ENCODE data around the gene LIF. TPM values are rescaled to one million over a fixed set of nuclear protein-coding genes. Genes with fewer than 3 reads are reported as not detected.

Gene LIF
- total and polyA plus RNA-seq, 4 donors, result 0.08 to 0.10 (median 0.09) TPM; not detected in 1

DNA sequence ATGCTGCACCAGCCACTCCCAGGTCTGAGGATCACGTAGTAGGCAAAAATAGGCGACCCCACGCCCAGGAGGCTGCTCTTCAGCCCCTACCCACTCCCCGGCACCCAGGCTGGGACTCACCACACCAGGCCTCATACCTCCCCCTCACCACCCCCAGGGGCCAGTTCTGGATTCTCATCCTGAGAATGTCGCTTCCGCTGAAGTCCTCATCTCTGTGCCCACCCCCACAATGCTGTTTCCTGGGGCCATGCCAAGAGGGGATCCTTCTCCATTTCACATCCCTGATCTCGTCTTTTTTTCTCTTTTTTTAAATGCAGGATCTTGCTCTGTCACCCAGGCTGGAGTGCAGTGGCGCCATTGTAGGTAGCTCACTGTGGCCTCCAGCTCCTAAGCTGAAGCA, 21.8 kb upstream of the LIF start:
- Histone ChIP-seq H3K9me3 (ENCODE audit: control insufficient read depth in 4 of 4, low read length in 3 of 4) (no peaks in the 10 kb centered on the region), H3K9ac (ENCODE audit: low read depth in 1 of 2, low read length in 2 of 2) (no peak overlapping the region), H3K36me3 (ENCODE audit: control insufficient read depth in 4 of 4, insufficient read depth in 3 of 4, low read depth in 1 of 4, low read length in 3 of 4) (no peaks in the 10 kb centered on the region), H3K27ac (ENCODE audit: low read depth in 1 of 2, low read length in 2 of 2) (no peak overlapping the region), H3K4me1 (ENCODE audit: control insufficient read depth in 4 of 4, insufficient read depth in 4 of 4, low read length in 3 of 4) (no peaks in the 10 kb centered on the region), H3K4me3 (ENCODE audit: low read depth in 1 of 3, low read length in 3 of 3) (no peak overlapping the region), H3K27me3 (ENCODE audit: control insufficient read depth in 4 of 4, insufficient read depth in 4 of 4, low read length in 3 of 4) (no peaks in the 10 kb centered on the region)
- TF ChIP-seq YY1 (IDR thresholded peaks at IDR 0.05) (no peak), SP1 (IDR thresholded peaks at IDR 0.05) (no peak), FOXA1 (IDR thresholded peaks at IDR 0.05) (no peak), HNF4A (conservative IDR thresholded peaks at IDR 0.05) (no peak), JUND (IDR thresholded peaks at IDR 0.05) (no peak), MAX (IDR thresholded peaks at IDR 0.05) (no peak), HNF4G (IDR thresholded peaks at IDR 0.05) (no peak), RAD21 (IDR thresholded peaks at IDR 0.05) (no peak), EGR1 (IDR thresholded peaks at IDR 0.05; ENCODE audit: low read depth in 2 of 2) (no peak), TAF1 (conservative IDR thresholded peaks at IDR 0.05) (no peak), CTCF (IDR thresholded peaks at IDR 0.05; ENCODE audit: low read depth, low read length, missing input control) (no peak), GABPA (IDR thresholded peaks at IDR 0.05 in 1 of 2, conservative IDR thresholded peaks at IDR 0.05 in 1 of 2) (no peak), ZBTB33 (IDR thresholded peaks at IDR 0.05) (no peak), RXRA (IDR thresholded peaks at IDR 0.05) (no peak), FOXA2 (IDR thresholded peaks at IDR 0.05) (no peak), NR2F2 (IDR thresholded peaks at IDR 0.05) (no peak)
- TF ChIP-seq, protein P1, sequence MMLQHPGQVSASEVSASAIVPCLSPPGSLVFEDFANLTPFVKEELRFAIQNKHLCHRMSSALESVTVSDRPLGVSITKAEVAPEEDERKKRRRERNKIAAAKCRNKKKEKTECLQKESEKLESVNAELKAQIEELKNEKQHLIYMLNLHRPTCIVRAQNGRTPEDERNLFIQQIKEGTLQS (IDR thresholded peaks at IDR 0.05), result no peak
- TF ChIP-seq, protein P2, sequence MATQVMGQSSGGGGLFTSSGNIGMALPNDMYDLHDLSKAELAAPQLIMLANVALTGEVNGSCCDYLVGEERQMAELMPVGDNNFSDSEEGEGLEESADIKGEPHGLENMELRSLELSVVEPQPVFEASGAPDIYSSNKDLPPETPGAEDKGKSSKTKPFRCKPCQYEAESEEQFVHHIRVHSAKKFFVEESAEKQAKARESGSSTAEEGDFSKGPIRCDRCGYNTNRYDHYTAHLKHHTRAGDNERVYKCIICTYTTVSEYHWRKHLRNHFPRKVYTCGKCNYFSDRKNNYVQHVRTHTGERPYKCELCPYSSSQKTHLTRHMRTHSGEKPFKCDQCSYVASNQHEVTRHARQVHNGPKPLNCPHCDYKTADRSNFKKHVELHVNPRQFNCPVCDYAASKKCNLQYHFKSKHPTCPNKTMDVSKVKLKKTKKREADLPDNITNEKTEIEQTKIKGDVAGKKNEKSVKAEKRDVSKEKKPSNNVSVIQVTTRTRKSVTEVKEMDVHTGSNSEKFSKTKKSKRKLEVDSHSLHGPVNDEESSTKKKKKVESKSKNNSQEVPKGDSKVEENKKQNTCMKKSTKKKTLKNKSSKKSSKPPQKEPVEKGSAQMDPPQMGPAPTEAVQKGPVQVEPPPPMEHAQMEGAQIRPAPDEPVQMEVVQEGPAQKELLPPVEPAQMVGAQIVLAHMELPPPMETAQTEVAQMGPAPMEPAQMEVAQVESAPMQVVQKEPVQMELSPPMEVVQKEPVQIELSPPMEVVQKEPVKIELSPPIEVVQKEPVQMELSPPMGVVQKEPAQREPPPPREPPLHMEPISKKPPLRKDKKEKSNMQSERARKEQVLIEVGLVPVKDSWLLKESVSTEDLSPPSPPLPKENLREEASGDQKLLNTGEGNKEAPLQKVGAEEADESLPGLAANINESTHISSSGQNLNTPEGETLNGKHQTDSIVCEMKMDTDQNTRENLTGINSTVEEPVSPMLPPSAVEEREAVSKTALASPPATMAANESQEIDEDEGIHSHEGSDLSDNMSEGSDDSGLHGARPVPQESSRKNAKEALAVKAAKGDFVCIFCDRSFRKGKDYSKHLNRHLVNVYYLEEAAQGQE (IDR thresholded peaks at IDR 0.05), result no peak
- DNase-seq (ENCODE audit: low spot score), result no peak
- 91% methylated on average over 8 of the region's 8 CpGs for WGBS

Measured in liver (tissue), 9 donors.